HCT116 (cell line): ENCODE results near the gene HLA-DRB1. TPM values are rescaled to one million over a fixed set of nuclear protein-coding genes. Genes with fewer than 3 reads are reported as not detected.

Experiments used
- ATAC-seq: fragments of 200-7000 bp; cut with Tn5 transposase; 2 replicates; pipeline ENCODE4 v1.9.1; 2020; ENCODE audit warnings: mild to moderate bottlenecking, moderate library complexity
- BruUV-seq: library from RNA; stranded (reverse); fragments of 400-500 nt; replicated peaks from 2 replicates; lab custom pipeline; 2021; lab: Mats Ljungman, UMichigan
- CTCF ChIA-PET: fragments of 300-600 bp; sonication (Branson Sonifier 250); formaldehyde crosslinking; loops from one replicate; lab custom pipeline; 2021; ENCODE audit warnings: antibody characterized with exemption; lab: Charles Lee
- POLR2A ChIA-PET: fragments of 300-600, 350-600 bp; sonication (Branson Sonifier 250); formaldehyde crosslinking; loops from one replicate; lab custom pipeline; 2021; ENCODE audit warnings: antibody characterized with exemption; lab: Charles Lee
- RAD21 ChIA-PET, 2 experiments: fragments of 300-600 bp; sonication (Branson Sonifier 250); formaldehyde crosslinking; loops; one replicate each; lab custom pipeline; 2023; ENCODE audit warnings: low total read pairs in 2 of 2; ENCODE audit not compliant: uncharacterized antibody in 2 of 2, unreplicated experiment in 2 of 2, low non-redundant PET in 1 of 2; lab: Charles Lee
- DNase-seq: peaks from one replicate; pipeline ENCODE4 v3.0.0-alpha.2; 2010; ENCODE audit warnings: low read depth, low spot score
- H2AFZ ChIP-seq: fragments of 200-600 bp; shearing (Covaris generic), sonication (generic); 2 replicates; pipeline ENCODE4 v1.6.1; 2017; ENCODE audit warnings: low read depth, mixed run types, mixed read lengths, antibody characterized with exemption, low read length; ENCODE audit not compliant: poor library complexity, severe bottlenecking
- H3K27ac ChIP-seq: 2 replicates; pipeline ENCODE4 v1.5.1; 2012; ENCODE audit warnings: low read depth, low read length
- H3K27me3 ChIP-seq: fragments of 200-600 bp; sonication (generic); 2 replicates; pipeline ENCODE4 v1.6.1; 2016; ENCODE audit warnings: mixed run types, low read length, mixed read lengths; ENCODE audit not compliant: insufficient read depth
- H3K36me3 ChIP-seq, 2 experiments: fragments of 200-500 bp in 1 of 2; fragments of 200-600 bp in 1 of 2; sonication (Bioruptor generic) in 1 of 2; sonication (generic) in 1 of 2; 2 replicates each; pipeline versions ENCODE4 v1.5.1 to v1.6.1; 2014 to 2016; ENCODE audit warnings: low read length in 2 of 2, inconsistent platforms in 1 of 2, mixed read lengths in 1 of 2, mixed run types in 1 of 2; ENCODE audit not compliant: insufficient read depth in 2 of 2, control insufficient read depth in 1 of 2
- H3K4me1 ChIP-seq, 2 experiments: fragments of 200-600 bp in 1 of 2; sonication (generic) in 1 of 2; 2 replicates each; pipeline versions ENCODE4 v1.5.1 to v1.6.1; 2012 to 2017; ENCODE audit warnings: low read length in 2 of 2, inconsistent platforms in 1 of 2, mild to moderate bottlenecking in 1 of 2, mixed read lengths in 1 of 2, mixed run types in 1 of 2, moderate library complexity in 1 of 2; ENCODE audit not compliant: insufficient read depth in 2 of 2, control insufficient read depth in 1 of 2
- H3K4me2 ChIP-seq: fragments of 200-600 bp; sonication (generic); 2 replicates; pipeline ENCODE4 v1.6.1; 2017; ENCODE audit warnings: mixed run types, low read length, mixed read lengths
- H3K4me3 ChIP-seq, 2 experiments: fragments of 200-600 bp in 1 of 2; sonication (generic) in 1 of 2; replicated peaks in 1 of 2; 2 replicates each; pipeline ENCODE4 v1.5.1; 2011 to 2016; ENCODE audit warnings: low read length in 2 of 2, control low read depth in 1 of 2, low read depth in 1 of 2, mild to moderate bottlenecking in 1 of 2, mixed read lengths in 1 of 2, mixed run types in 1 of 2
- H3K79me2 ChIP-seq: fragments of 200-600 bp; sonication (generic); 2 replicates; pipeline ENCODE4 v1.6.1; 2017; ENCODE audit warnings: mild to moderate bottlenecking, mixed run types, low read length, moderate library complexity, mixed read lengths; ENCODE audit not compliant: insufficient read depth
- H3K9ac ChIP-seq: fragments of 200-600 bp; sonication (generic); 2 replicates; pipeline ENCODE4 v1.6.1; 2016; ENCODE audit warnings: low read length, mixed read lengths
- H3K9me2 ChIP-seq: fragments of 200-600 bp; sonication (generic), shearing (Covaris generic); 2 replicates; pipeline ENCODE4 v1.6.1; 2017; ENCODE audit warnings: mixed run types, mild to moderate bottlenecking, moderate library complexity; ENCODE audit not compliant: insufficient read depth
- H3K9me3 ChIP-seq, 2 experiments: fragments of 200-500 bp in 1 of 2; fragments of 200-600 bp in 1 of 2; sonication (Bioruptor generic) in 1 of 2; sonication (generic) in 1 of 2; 2 replicates each; pipeline ENCODE4 v1.6.1; 2014 to 2017; ENCODE audit warnings: low read length in 2 of 2, mixed read lengths in 2 of 2, inconsistent platforms in 1 of 2, low read depth in 1 of 2, mild to moderate bottlenecking in 1 of 2, mixed run types in 1 of 2, moderate library complexity in 1 of 2; ENCODE audit not compliant: control insufficient read depth in 1 of 2, insufficient read depth in 1 of 2
- H4K20me1 ChIP-seq: fragments of 200-600 bp; sonication (generic), shearing (Covaris generic); 2 replicates; pipeline ENCODE4 v1.6.1; 2017; ENCODE audit warnings: mixed run types, mild to moderate bottlenecking, moderate library complexity; ENCODE audit not compliant: insufficient read depth
- CBX3 ChIP-seq: IDR thresholded peaks from 2 replicates; pipeline ENCODE4 v1.6.1; 2012; ENCODE audit warnings: low read depth
- CEBPB ChIP-seq: IDR thresholded peaks from 2 replicates; pipeline ENCODE4 v1.6.1; 2012; ENCODE audit warnings: low read depth
- EGR1 ChIP-seq: IDR thresholded peaks from 2 replicates; pipeline ENCODE4 v1.6.1; 2012; ENCODE audit warnings: low read depth
- ELF1 ChIP-seq: IDR thresholded peaks from 2 replicates; pipeline ENCODE4 v1.6.1; 2012; ENCODE audit warnings: low read depth, borderline replicate concordance
- EZH2 ChIP-seq: fragments of 200-600 bp; sonication (generic); IDR thresholded peaks from 2 replicates; pipeline ENCODE4 v1.6.1; 2017; ENCODE audit warnings: antibody characterized with exemption, mixed run types
- EZH2phosphoT487 ChIP-seq: fragments of 200-600 bp; IDR thresholded peaks from 2 replicates; pipeline ENCODE4 v1.6.1; 2018; ENCODE audit warnings: antibody characterized with exemption, borderline replicate concordance
- FOSL1 ChIP-seq: IDR thresholded peaks from 2 replicates; pipeline ENCODE4 v1.6.1; 2012; ENCODE audit warnings: low read depth
- JUND ChIP-seq: IDR thresholded peaks from 2 replicates; pipeline ENCODE4 v1.6.1; 2012
- POLR2A ChIP-seq: IDR thresholded peaks from 2 replicates; pipeline ENCODE4 v1.7.0; 2011; ENCODE audit warnings: borderline replicate concordance; ENCODE audit not compliant: insufficient read depth, insufficient read length; ENCODE audit errors: extremely low read depth
- POLR2AphosphoS5 ChIP-seq: IDR thresholded peaks from 2 replicates; pipeline ENCODE4 v1.6.1; 2011; ENCODE audit warnings: mild to moderate bottlenecking, low read depth, low read length, moderate library complexity
- RAD21 ChIP-seq: IDR thresholded peaks from 2 replicates; pipeline ENCODE4 v1.6.1; 2012; ENCODE audit warnings: low read depth, mild to moderate bottlenecking
- SIN3A ChIP-seq: IDR thresholded peaks from 2 replicates; pipeline ENCODE4 v1.6.1; 2012; ENCODE audit warnings: low read depth
- SP1 ChIP-seq: IDR thresholded peaks from 2 replicates; pipeline ENCODE4 v1.6.1; 2012; ENCODE audit warnings: low read depth
- SRF ChIP-seq: IDR thresholded peaks from 2 replicates; pipeline ENCODE4 v1.6.1; 2012; ENCODE audit warnings: low read depth
- TCF7L2 ChIP-seq: IDR thresholded peaks from 2 replicates; pipeline ENCODE4 v1.7.0; 2011; ENCODE audit warnings: borderline replicate concordance, inconsistent platforms; ENCODE audit not compliant: insufficient read depth, insufficient read length; ENCODE audit errors: extremely low read depth
- YY1 ChIP-seq: IDR thresholded peaks from 2 replicates; pipeline ENCODE4 v1.6.1; 2011; ENCODE audit warnings: low read length, low read depth, moderate library complexity, mild to moderate bottlenecking; ENCODE audit not compliant: insufficient replicate concordance; ENCODE audit errors: extremely low read depth
- ZNF274 ChIP-seq: fragments of 200-500 bp; sonication (Bioruptor generic); IDR thresholded peaks from 2 replicates; pipeline ENCODE4 v1.6.1; 2014; ENCODE audit warnings: mild to moderate bottlenecking, low read depth, low read length, inconsistent platforms
- intact Hi-C: fragments of 100-400 bp; cut with micrococcal nuclease; formaldehyde crosslinking; loops from 2 replicates; pipeline ENCODE4 v1.10.0; 2022
- total RNA-seq: library from RNA; stranded (reverse); gene quantifications from one replicate; pipeline ENCODE4 v1.2.1, GENCODE V29; 2021; ENCODE audit not compliant: unreplicated experiment
- TF ChIP-seq, protein P1 (sequence below): IDR thresholded peaks from 2 replicates; pipeline ENCODE4 v1.6.1; 2011; ENCODE audit warnings: mild to moderate bottlenecking, low read length, moderate library complexity; ENCODE audit not compliant: insufficient replicate concordance; ENCODE audit errors: extremely low read depth
- TF ChIP-seq, protein P2 (sequence below): IDR thresholded peaks from 2 replicates; pipeline ENCODE4 v1.6.1; 2012
- TF ChIP-seq, protein P3 (sequence below): IDR thresholded peaks from 2 replicates; pipeline ENCODE4 v1.6.1; 2012

The HLA-DRB1 gene
- total RNA-seq, 1 experiment from 2014 or later: 2.7 TPM

DNA sequence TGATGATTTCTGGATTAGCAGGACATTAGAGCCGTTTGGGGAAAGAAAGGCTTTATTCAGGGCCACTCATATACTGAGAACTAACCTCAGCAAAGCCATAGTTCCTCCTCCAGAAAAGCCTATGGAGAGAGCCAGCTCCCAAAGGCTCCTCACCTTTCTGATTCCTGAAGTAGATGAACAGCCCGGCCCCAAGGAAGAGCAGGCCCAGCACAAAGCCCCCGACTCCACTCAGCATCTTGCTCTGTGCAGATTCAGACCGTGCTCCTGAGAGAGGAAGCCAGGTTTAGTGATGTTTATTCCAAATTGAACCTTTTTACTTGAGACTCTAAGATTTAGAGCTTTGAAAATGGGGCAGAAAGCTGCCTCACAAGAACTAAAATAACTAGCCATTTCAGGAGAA is 9.1 kb downstream of the HLA-DRB1 start:
- no peaks in the 10 kb centered on the region for H4K20me1 ChIP-seq
- ATAC-seq (no peak), DNase-seq (no peak)
- H3K9ac ChIP-seq: no peak overlapping the region
- H3K79me2 ChIP-seq: no peaks in the 10 kb centered on the region
- H3K27ac ChIP-seq: no peak overlapping the region
- H3K27me3 ChIP-seq: no peaks in the 10 kb centered on the region
- H3K4me3 ChIP-seq: no peak overlapping the region
- CTCF ChIA-PET: interaction anchor here (0.8 kb wide), 1 partner anchor 27 kb away, joined by 6 read pairs; no protein-coding TSS in a partner anchor
- intact Hi-C loops: no loop called here
- BruUV-seq: no TSS peak
- POLR2A ChIA-PET: interaction anchor here (1.1 kb wide), 1 partner anchor 62 kb away, joined by 4 read pairs; no protein-coding TSS in a partner anchor
- no peaks in the 10 kb centered on the region for H3K9me2 ChIP-seq
- RAD21 ChIA-PET: no interaction called here
- H3K4me2 ChIP-seq: no peak overlapping the region
- TF ChIP-seq RAD21 (no peak), EGR1 (no peak), ELF1 (no peak), POLR2AphosphoS5 (no peak), EZH2phosphoT487 (no peak)
- H3K36me3 ChIP-seq: no peaks in the 10 kb centered on the region
- no peaks in the 10 kb centered on the region for H3K4me1 ChIP-seq
- no peak overlapping the region for H2AFZ ChIP-seq
- no peaks in the 10 kb centered on the region for H3K9me3 ChIP-seq

DNA sequence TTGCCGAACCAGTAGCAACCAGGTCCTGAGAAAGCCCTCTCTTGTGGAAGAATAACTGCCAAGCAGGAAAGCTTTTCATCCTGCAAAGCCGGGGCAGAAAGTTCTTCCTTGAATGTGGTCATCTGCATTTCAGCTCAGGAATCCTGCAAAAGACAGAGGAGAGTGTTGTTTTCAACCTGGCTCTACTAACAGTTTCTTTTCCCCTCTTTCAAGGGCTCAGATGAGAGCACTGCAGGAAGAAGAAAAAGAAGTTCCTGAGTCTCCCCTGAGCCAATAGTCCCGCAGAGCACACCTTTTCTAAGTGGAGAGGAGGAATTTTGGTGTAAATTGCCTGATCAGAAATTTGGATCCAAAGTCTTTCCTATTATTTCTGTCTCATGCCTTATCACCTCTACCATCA is 10.7 kb downstream of the HLA-DRB1 start:
- Histone ChIP-seq H3K4me1 (no peaks in the 10 kb centered on the region), H3K9ac (no peak overlapping the region), H3K27me3 (no peaks in the 10 kb centered on the region), H3K9me2 (no peaks in the 10 kb centered on the region), H3K4me2 (no peak overlapping the region), H3K36me3 (no peaks in the 10 kb centered on the region), H4K20me1 (no peaks in the 10 kb centered on the region), H2AFZ (no peak overlapping the region), H3K9me3 (no peaks in the 10 kb centered on the region), H3K27ac (no peak overlapping the region), H3K4me3 (no peak overlapping the region), H3K79me2 (no peaks in the 10 kb centered on the region)
- TF ChIP-seq CEBPB (no peak), ZNF274 (no peak), CBX3 (no peak), POLR2AphosphoS5 (no peak), SIN3A (no peak), SP1 (no peak), YY1 (no peak), POLR2A (no peak), RAD21 (no peak), EZH2 (no peak), EGR1 (no peak), SRF (no peak), JUND (no peak), TCF7L2 (no peak), FOSL1 (no peak)
- TF ChIP-seq, protein P1, sequence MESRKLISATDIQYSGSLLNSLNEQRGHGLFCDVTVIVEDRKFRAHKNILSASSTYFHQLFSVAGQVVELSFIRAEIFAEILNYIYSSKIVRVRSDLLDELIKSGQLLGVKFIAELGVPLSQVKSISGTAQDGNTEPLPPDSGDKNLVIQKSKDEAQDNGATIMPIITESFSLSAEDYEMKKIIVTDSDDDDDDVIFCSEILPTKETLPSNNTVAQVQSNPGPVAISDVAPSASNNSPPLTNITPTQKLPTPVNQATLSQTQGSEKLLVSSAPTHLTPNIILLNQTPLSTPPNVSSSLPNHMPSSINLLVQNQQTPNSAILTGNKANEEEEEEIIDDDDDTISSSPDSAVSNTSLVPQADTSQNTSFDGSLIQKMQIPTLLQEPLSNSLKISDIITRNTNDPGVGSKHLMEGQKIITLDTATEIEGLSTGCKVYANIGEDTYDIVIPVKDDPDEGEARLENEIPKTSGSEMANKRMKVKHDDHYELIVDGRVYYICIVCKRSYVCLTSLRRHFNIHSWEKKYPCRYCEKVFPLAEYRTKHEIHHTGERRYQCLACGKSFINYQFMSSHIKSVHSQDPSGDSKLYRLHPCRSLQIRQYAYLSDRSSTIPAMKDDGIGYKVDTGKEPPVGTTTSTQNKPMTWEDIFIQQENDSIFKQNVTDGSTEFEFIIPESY: no peak
- TF ChIP-seq, protein P2, sequence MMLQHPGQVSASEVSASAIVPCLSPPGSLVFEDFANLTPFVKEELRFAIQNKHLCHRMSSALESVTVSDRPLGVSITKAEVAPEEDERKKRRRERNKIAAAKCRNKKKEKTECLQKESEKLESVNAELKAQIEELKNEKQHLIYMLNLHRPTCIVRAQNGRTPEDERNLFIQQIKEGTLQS: no peak
- TF ChIP-seq, protein P3, sequence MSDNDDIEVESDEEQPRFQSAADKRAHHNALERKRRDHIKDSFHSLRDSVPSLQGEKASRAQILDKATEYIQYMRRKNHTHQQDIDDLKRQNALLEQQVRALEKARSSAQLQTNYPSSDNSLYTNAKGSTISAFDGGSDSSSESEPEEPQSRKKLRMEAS: no peak
- CTCF ChIA-PET: no interaction called here
- RAD21 ChIA-PET: no interaction called here
- ATAC-seq: no peak
- DNase-seq: no peak
- POLR2A ChIA-PET: no interaction called here
- intact Hi-C loops: no loop called here
- BruUV-seq: no TSS peak
